Measurements from ENCODE around the gene GPR78.

The GPR78 gene

GRCh38 chr4:8580321-8581093, at the start of gene GPR78:
Gene GPR78 (plus strand): TSS chr4:8580392. CDS start chr4:8580983, 591 bp downstream.
- peaks cover 5% of the 10 kb centered on the region; the same call in 1 of the 2 replicates for H3K27me3 ChIP-seq (ENCODE audit: low read depth, low read length)
- no peaks in the 10 kb centered on the region for H3K9me3 ChIP-seq (ENCODE audit: insufficient read depth, low read length)
- TF ChIP-seq EZH2phosphoT487 (IDR thresholded peaks at IDR 0.05; ENCODE audit: low read depth): no peak
- TF ChIP-seq CTCF (IDR thresholded peaks at IDR 0.05; ENCODE audit: low read depth, low read length): no peak
- no peak within 1 kb of the TSS for H3K4me3 ChIP-seq (ENCODE audit: low read length)
- no peaks in the 10 kb centered on the region for H3K4me1 ChIP-seq (ENCODE audit: low read length)
- H3K36me3 ChIP-seq (replicated peaks; ENCODE audit: low read depth, low read length): no peaks in the 10 kb centered on the region
- no peaks in the 10 kb centered on the region for H4K20me1 ChIP-seq (ENCODE audit: insufficient read depth, low read length)
- H3K9ac ChIP-seq (ENCODE audit: low read length): no peak within 1 kb of the TSS
- no peaks in the 10 kb centered on the region for H3K79me2 ChIP-seq (ENCODE audit: low read length)
- no peak within 1 kb of the TSS for H3K27ac ChIP-seq (ENCODE audit: low read length)
- H3K4me2 ChIP-seq (ENCODE audit: low read length): no peak within 1 kb of the TSS
- H2AFZ ChIP-seq (ENCODE audit: low read depth, low read length): no peak within 1 kb of the TSS

- Histone ChIP-seq H3K27ac (ENCODE audit: low read length) (no peak overlapping the region), H3K27me3 (ENCODE audit: low read depth, low read length) (no peaks in the 10 kb centered on the region), H3K79me2 (ENCODE audit: low read length) (no peaks in the 10 kb centered on the region), H3K9ac (ENCODE audit: low read length) (no peak overlapping the region), H3K4me3 (ENCODE audit: low read length) (no peak overlapping the region), H3K4me2 (ENCODE audit: low read length) (no peak overlapping the region), H2AFZ (ENCODE audit: low read depth, low read length) (no peak overlapping the region), H3K36me3 (replicated peaks; ENCODE audit: low read depth, low read length) (peaks cover 8% of the 10 kb centered on the region), H4K20me1 (ENCODE audit: insufficient read depth, low read length) (no peaks in the 10 kb centered on the region), H3K9me3 (ENCODE audit: insufficient read depth, low read length) (peaks cover 19% of the 10 kb centered on the region), H3K4me1 (ENCODE audit: low read length) (peaks cover 33% of the 10 kb centered on the region)
- TF ChIP-seq EZH2phosphoT487 (IDR thresholded peaks at IDR 0.05; ENCODE audit: low read depth): no peak
Measured at GRCh38 chr4:8532245-8532781, 47.9 kb upstream of the GPR78 start.

- H4K20me1 ChIP-seq (ENCODE audit: insufficient read depth, low read length): no peaks in the 10 kb centered on the region
- H3K4me2 ChIP-seq (ENCODE audit: low read length): peak overlapping the region; percentile 67
- peak overlapping the region; percentile 60; the same call in 1 of the 2 replicates for H3K9ac ChIP-seq (ENCODE audit: low read length)
- H3K4me3 ChIP-seq (ENCODE audit: low read length): no peak overlapping the region; the same call in 1 of the 2 replicates
- no peaks in the 10 kb centered on the region for H3K79me2 ChIP-seq (ENCODE audit: low read length)
- peaks cover 8% of the 10 kb centered on the region for H3K36me3 ChIP-seq (replicated peaks; ENCODE audit: low read depth, low read length)
- no peaks in the 10 kb centered on the region for H3K27me3 ChIP-seq (ENCODE audit: low read depth, low read length)
- peaks cover 44% of the 10 kb centered on the region for H3K4me1 ChIP-seq (ENCODE audit: low read length)
- peak overlapping the region; percentile 92 for H3K27ac ChIP-seq (ENCODE audit: low read length)
- H3K9me3 ChIP-seq (ENCODE audit: insufficient read depth, low read length): peaks cover 19% of the 10 kb centered on the region
- TF ChIP-seq CTCF (IDR thresholded peaks at IDR 0.05; ENCODE audit: low read depth, low read length) (no peak), EZH2phosphoT487 (IDR thresholded peaks at IDR 0.05; ENCODE audit: low read depth) (no peak)
- no peak overlapping the region for H2AFZ ChIP-seq (ENCODE audit: low read depth, low read length)
Measured at GRCh38 chr4:8533274-8533865, 46.8 kb upstream of the GPR78 start.

- Histone ChIP-seq H4K20me1 (ENCODE audit: insufficient read depth, low read length) (no peaks in the 10 kb centered on the region), H3K36me3 (replicated peaks; ENCODE audit: low read depth, low read length) (peaks cover 8% of the 10 kb centered on the region), H3K4me3 (ENCODE audit: low read length) (peak overlapping the region; percentile 42; the same call in 1 of the 2 replicates), H3K27me3 (ENCODE audit: low read depth, low read length) (no peaks in the 10 kb centered on the region), H3K9ac (ENCODE audit: low read length) (peak overlapping the region; percentile 60; the same call in 1 of the 2 replicates), H2AFZ (ENCODE audit: low read depth, low read length) (no peak overlapping the region), H3K79me2 (ENCODE audit: low read length) (no peaks in the 10 kb centered on the region), H3K27ac (ENCODE audit: low read length) (peak overlapping the region; percentile 92), H3K4me2 (ENCODE audit: low read length) (peak overlapping the region; percentile 67), H3K4me1 (ENCODE audit: low read length) (peaks cover 51% of the 10 kb centered on the region), H3K9me3 (ENCODE audit: insufficient read depth, low read length) (peaks cover 19% of the 10 kb centered on the region)
- TF ChIP-seq EZH2phosphoT487 (IDR thresholded peaks at IDR 0.05; ENCODE audit: low read depth): no peak
- no peak for TF ChIP-seq CTCF (IDR thresholded peaks at IDR 0.05; ENCODE audit: low read depth, low read length)
Measured at GRCh38 chr4:8534129-8534528, 46.1 kb upstream of the GPR78 start.
